SK-N-SH treated with all-trans-retinoic acid at 6 μM for 48 hours (cell line): ENCODE results near the gene CLDN5.

Source experiments
- ATAC-seq: fragments of 200-7000 bp; cut with Tn5 transposase; 3 replicates; pipeline ENCODE4 v1.9.1; 2020; ENCODE audit warnings: mild to moderate bottlenecking, moderate library complexity
- ARNTL ChIP-seq: fragments of 450-650 bp; formaldehyde crosslinking; IDR thresholded peaks from 2 replicates; pipeline ENCODE4 v1.5.0; 2020; ENCODE audit warnings: low read depth, mild to moderate bottlenecking, moderate library complexity, borderline replicate concordance
- BACH2 ChIP-seq: fragments of 250-450 bp; sonication (Bioruptor Pico); IDR thresholded peaks from 2 replicates; pipeline ENCODE4 v1.9.0; 2021; ENCODE audit warnings: mild to moderate bottlenecking, borderline replicate concordance
- CSDC2 ChIP-seq: fragments of 250-450 bp; sonication (Bioruptor Pico); IDR thresholded peaks from 2 replicates; pipeline ENCODE4 v1.5.0; 2020; ENCODE audit warnings: mild to moderate bottlenecking, moderate library complexity
- CSRNP3 ChIP-seq: fragments of 250-450 bp; sonication (Bioruptor Pico); IDR thresholded peaks from 2 replicates; pipeline ENCODE4 v1.5.1; 2021; ENCODE audit warnings: mild to moderate bottlenecking, moderate library complexity
- ESRRG ChIP-seq: fragments of 250-450 bp; sonication (Bioruptor Pico); IDR thresholded peaks from 2 replicates; pipeline ENCODE4 v1.6.1; 2021; ENCODE audit warnings: mild to moderate bottlenecking
- GLIS3 ChIP-seq: fragments of 250-450 bp; sonication (Bioruptor Pico); IDR thresholded peaks from 2 replicates; pipeline ENCODE4 v1.5.0; 2020; ENCODE audit warnings: mild to moderate bottlenecking, moderate library complexity
- ISL1 ChIP-seq: fragments of 250-450 bp; sonication (Bioruptor Pico); IDR thresholded peaks from 2 replicates; pipeline ENCODE4 v2.1.2; 2022; ENCODE audit warnings: mild to moderate bottlenecking, moderate library complexity
- OSR1 ChIP-seq: fragments of 250-450 bp; sonication (Bioruptor Pico); IDR thresholded peaks from 2 replicates; pipeline ENCODE4 v1.8.0; 2022; ENCODE audit warnings: moderate library complexity, mild to moderate bottlenecking, inconsistent platforms
- POU6F1 ChIP-seq: fragments of 250-450 bp; sonication (Bioruptor Pico); IDR thresholded peaks from 2 replicates; pipeline ENCODE4 v1.8.0; 2021; ENCODE audit warnings: low read depth, mild to moderate bottlenecking, moderate library complexity, borderline replicate concordance
- PPARA ChIP-seq: fragments of 250-450 bp; sonication (Bioruptor Pico); IDR thresholded peaks from 2 replicates; pipeline ENCODE4 v1.5.0; 2020; ENCODE audit warnings: mild to moderate bottlenecking, borderline replicate concordance
- RARB ChIP-seq: fragments of 250-450 bp; sonication (Bioruptor Pico); IDR thresholded peaks from 2 replicates; pipeline ENCODE4 v1.8.0; 2021; ENCODE audit warnings: mild to moderate bottlenecking, moderate library complexity
- SNAI2 ChIP-seq: fragments of 250-450 bp; sonication (Bioruptor Pico); IDR thresholded peaks from 2 replicates; pipeline ENCODE4 v1.5.0; 2020; ENCODE audit warnings: mild to moderate bottlenecking, moderate library complexity
- TCF4 ChIP-seq: fragments of 250-450 bp; sonication (Bioruptor Pico); IDR thresholded peaks from 2 replicates; pipeline ENCODE4 v1.8.0; 2021; ENCODE audit warnings: mild to moderate bottlenecking, moderate library complexity, borderline replicate concordance
- TOX ChIP-seq: fragments of 250-450 bp; sonication (Bioruptor Pico); IDR thresholded peaks from 2 replicates; pipeline ENCODE4 v1.8.0; 2021; ENCODE audit warnings: mild to moderate bottlenecking, moderate library complexity, borderline replicate concordance
- ZC3H10 ChIP-seq: fragments of 250-450 bp; sonication (Bioruptor Pico); IDR thresholded peaks from 2 replicates; pipeline ENCODE4 v1.5.1; 2021; ENCODE audit warnings: mild to moderate bottlenecking, moderate library complexity
- ZFP3 ChIP-seq: fragments of 250-450 bp; sonication (Bioruptor Pico); IDR thresholded peaks from 2 replicates; pipeline ENCODE4 v1.5.0; 2020; ENCODE audit warnings: mild to moderate bottlenecking, moderate library complexity
- ZFP30 ChIP-seq: fragments of 450-650 bp; formaldehyde crosslinking; IDR thresholded peaks from 2 replicates; pipeline ENCODE4 v1.5.0; 2022; ENCODE audit warnings: mild to moderate bottlenecking, moderate library complexity
- ZNF565 ChIP-seq: fragments of 450-650 bp; formaldehyde crosslinking; conservative IDR thresholded peaks from 2 replicates; pipeline ENCODE4 v1.5.0; 2020; ENCODE audit warnings: low read depth, mild to moderate bottlenecking, moderate library complexity
- ZNF70 ChIP-seq: fragments of 450-650 bp; formaldehyde crosslinking; IDR thresholded peaks from 2 replicates; pipeline ENCODE4 v1.5.0; 2020; ENCODE audit warnings: mild to moderate bottlenecking, moderate library complexity
- ZNF8 ChIP-seq: fragments of 450-650 bp; formaldehyde crosslinking; IDR thresholded peaks from 2 replicates; pipeline ENCODE4 v1.5.0; 2020; ENCODE audit warnings: mild to moderate bottlenecking, moderate library complexity
- TF ChIP-seq, protein P1 (sequence below): fragments of 250-450 bp; sonication (Bioruptor Pico); IDR thresholded peaks from 2 replicates; pipeline ENCODE4 v1.5.0; 2020; ENCODE audit warnings: mild to moderate bottlenecking, moderate library complexity
- TF ChIP-seq, protein P2 (sequence below): fragments of 250-450 bp; sonication (Bioruptor Pico); IDR thresholded peaks from 2 replicates; pipeline ENCODE4 v1.5.1; 2020; ENCODE audit warnings: low read depth, mild to moderate bottlenecking, moderate library complexity

Gene CLDN5

GRCh38 chr22:19522190-19522880 lies 1.9 kb downstream of the CLDN5 start:
- no peak for TF ChIP-seq PPARA (CRISPR knock-in tag)
- TF ChIP-seq RARB (CRISPR knock-in tag): no peak
- TF ChIP-seq CSRNP3: no peak
- no peak for TF ChIP-seq GLIS3 (CRISPR knock-in tag)
- TF ChIP-seq ZNF565 (CRISPR knock-in tag): no peak
- no peak for TF ChIP-seq ARNTL (CRISPR knock-in tag)
- TF ChIP-seq, protein P1, sequence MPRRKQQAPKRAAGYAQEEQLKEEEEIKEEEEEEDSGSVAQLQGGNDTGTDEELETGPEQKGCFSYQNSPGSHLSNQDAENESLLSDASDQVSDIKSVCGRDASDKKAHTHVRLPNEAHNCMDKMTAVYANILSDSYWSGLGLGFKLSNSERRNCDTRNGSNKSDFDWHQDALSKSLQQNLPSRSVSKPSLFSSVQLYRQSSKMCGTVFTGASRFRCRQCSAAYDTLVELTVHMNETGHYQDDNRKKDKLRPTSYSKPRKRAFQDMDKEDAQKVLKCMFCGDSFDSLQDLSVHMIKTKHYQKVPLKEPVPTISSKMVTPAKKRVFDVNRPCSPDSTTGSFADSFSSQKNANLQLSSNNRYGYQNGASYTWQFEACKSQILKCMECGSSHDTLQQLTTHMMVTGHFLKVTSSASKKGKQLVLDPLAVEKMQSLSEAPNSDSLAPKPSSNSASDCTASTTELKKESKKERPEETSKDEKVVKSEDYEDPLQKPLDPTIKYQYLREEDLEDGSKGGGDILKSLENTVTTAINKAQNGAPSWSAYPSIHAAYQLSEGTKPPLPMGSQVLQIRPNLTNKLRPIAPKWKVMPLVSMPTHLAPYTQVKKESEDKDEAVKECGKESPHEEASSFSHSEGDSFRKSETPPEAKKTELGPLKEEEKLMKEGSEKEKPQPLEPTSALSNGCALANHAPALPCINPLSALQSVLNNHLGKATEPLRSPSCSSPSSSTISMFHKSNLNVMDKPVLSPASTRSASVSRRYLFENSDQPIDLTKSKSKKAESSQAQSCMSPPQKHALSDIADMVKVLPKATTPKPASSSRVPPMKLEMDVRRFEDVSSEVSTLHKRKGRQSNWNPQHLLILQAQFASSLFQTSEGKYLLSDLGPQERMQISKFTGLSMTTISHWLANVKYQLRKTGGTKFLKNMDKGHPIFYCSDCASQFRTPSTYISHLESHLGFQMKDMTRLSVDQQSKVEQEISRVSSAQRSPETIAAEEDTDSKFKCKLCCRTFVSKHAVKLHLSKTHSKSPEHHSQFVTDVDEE (CRISPR knock-in tag): no peak
- TF ChIP-seq BACH2: no peak
- no peak for ATAC-seq

- ATAC-seq: no peak
Measured at GRCh38 chr22:19520566-19521305, 3.5 kb downstream of the CLDN5 start.

DNA sequence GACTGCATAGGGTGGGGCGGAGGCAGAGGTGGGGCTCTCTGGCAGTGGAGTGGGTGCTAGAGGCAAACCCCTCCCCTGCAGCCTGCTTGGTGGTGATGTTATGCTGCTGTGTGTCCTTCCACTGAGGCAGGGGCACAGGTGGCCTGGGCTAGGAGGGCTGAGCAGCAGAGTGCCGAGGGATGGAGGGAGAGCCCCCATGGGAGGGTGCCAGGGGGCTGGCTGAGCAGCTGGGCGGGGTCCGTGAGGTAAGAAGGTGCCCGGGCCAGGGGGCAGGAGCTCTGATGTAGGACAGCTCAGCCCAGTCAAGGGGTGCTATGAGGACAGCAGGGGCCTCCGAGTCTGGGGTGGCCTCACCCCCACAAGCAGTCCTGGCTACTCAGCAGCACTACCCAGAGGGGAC lies 4.2 kb downstream of the CLDN5 start:
- TF ChIP-seq ISL1 (CRISPR knock-in tag) (no peak), PPARA (CRISPR knock-in tag) (no peak), ZC3H10 (CRISPR knock-in tag) (no peak), TCF4 (CRISPR knock-in tag) (no peak), POU6F1 (CRISPR knock-in tag) (no peak), BACH2 (no peak), ARNTL (CRISPR knock-in tag) (no peak), CSDC2 (no peak), ZFP30 (no peak), CSRNP3 (no peak), OSR1 (CRISPR knock-in tag) (no peak), ZNF70 (CRISPR knock-in tag) (no peak), ZNF8 (CRISPR knock-in tag) (no peak), SNAI2 (no peak), TOX (CRISPR knock-in tag) (no peak)
- TF ChIP-seq, protein P1 (CRISPR knock-in tag): no peak

More at GRCh38 chr22:19520566-19521305, 3.5 kb downstream of the CLDN5 start:
- TF ChIP-seq ISL1 (CRISPR knock-in tag): no peak
- TF ChIP-seq ZNF70 (CRISPR knock-in tag): no peak
- TF ChIP-seq, protein P2, sequence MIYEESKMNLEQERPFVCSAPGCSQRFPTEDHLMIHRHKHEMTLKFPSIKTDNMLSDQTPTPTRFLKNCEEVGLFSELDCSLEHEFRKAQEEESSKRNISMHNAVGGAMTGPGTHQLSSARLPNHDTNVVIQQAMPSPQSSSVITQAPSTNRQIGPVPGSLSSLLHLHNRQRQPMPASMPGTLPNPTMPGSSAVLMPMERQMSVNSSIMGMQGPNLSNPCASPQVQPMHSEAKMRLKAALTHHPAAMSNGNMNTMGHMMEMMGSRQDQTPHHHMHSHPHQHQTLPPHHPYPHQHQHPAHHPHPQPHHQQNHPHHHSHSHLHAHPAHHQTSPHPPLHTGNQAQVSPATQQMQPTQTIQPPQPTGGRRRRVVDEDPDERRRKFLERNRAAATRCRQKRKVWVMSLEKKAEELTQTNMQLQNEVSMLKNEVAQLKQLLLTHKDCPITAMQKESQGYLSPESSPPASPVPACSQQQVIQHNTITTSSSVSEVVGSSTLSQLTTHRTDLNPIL: no peak
- no peak for TF ChIP-seq PPARA (CRISPR knock-in tag)
- no peak for TF ChIP-seq ZFP3 (CRISPR knock-in tag)
- no peak for TF ChIP-seq ZNF565 (CRISPR knock-in tag)
- no peak for TF ChIP-seq TCF4 (CRISPR knock-in tag)
- TF ChIP-seq BACH2: no peak
- TF ChIP-seq ARNTL (CRISPR knock-in tag): no peak
- TF ChIP-seq ESRRG: no peak
- TF ChIP-seq OSR1 (CRISPR knock-in tag): no peak
- TF ChIP-seq, all 23 proteins: peak for 0

More for the DNA sequence above, 4.2 kb downstream of the CLDN5 start:
- ATAC-seq: no peak
